Measurements from ENCODE around the gene SETD1A. TPM values are rescaled to one million over a fixed set of nuclear protein-coding genes. Genes with fewer than 3 reads are reported as not detected.

Gene SETD1A
- polyA plus RNA-seq, 12 donors, result 9.5 to 19.5 (median 11.0) TPM; not detected in 1

- DNase-seq, result no peak
These were observed 25.2 kb downstream of the SETD1A start for GRCh38 chr16:30982548-30983288.

GRCh38 chr16:30983289-30983889 is 25.8 kb downstream of the SETD1A start:
- no peak for DNase-seq

GRCh38 chr16:30983898-30984610 is 26.5 kb downstream of the SETD1A start:
- no peak for DNase-seq

- peak; percentile 88 for DNase-seq
These were observed 27.3 kb downstream of the SETD1A start, which contains the start of gene HSD3B7 for GRCh38 chr16:30984669-30985400. Gene HSD3B7, plus strand, starts transcription at chr16:30985207. Its CDS starts 452 bp downstream, at chr16:30985659.

GRCh38 chr16:30985401-30986128 is 28.0 kb downstream of the SETD1A start:
- DNase-seq, result no peak

GRCh38 chr16:30986129-30986991 is 28.8 kb downstream of the SETD1A start:
- no peak for DNase-seq

- no peak for DNase-seq
These were observed 30.1 kb downstream of the SETD1A start for GRCh38 chr16:30987581-30988190.

GRCh38 chr16:30989469-30990047 is 32.0 kb downstream of the SETD1A start:
- no peak for DNase-seq

GRCh38 chr16:30990105-30990504 is 32.6 kb downstream of the SETD1A start:
- no peak for DNase-seq

GRCh38 chr16:30991052-30991451 is 33.5 kb downstream of the SETD1A start:
- no peak for DNase-seq

- no peak for DNase-seq
These were observed 34.8 kb downstream of the SETD1A start for GRCh38 chr16:30992276-30992780.

- no peak for DNase-seq
These were observed 35.6 kb downstream of the SETD1A start for GRCh38 chr16:30992931-30993816.

GRCh38 chr16:30995927-30996323 is 38.4 kb downstream of the SETD1A start:
- DNase-seq, result no peak

- DNase-seq, result peak; percentile 52
These were observed 38.9 kb downstream of the SETD1A start for GRCh38 chr16:30996324-30996984.

GRCh38 chr16:30996985-30997724 is 39.6 kb downstream of the SETD1A start:
- no peak for DNase-seq
